ENCODE data around the gene FBXO41. TPM values are rescaled to one million over a fixed set of nuclear protein-coding genes. Genes with fewer than 3 reads are reported as not detected.

Gene FBXO41
- total and polyA plus RNA-seq, 4 donors: 0.25 to 4.7 (median 2.2) TPM

DNA sequence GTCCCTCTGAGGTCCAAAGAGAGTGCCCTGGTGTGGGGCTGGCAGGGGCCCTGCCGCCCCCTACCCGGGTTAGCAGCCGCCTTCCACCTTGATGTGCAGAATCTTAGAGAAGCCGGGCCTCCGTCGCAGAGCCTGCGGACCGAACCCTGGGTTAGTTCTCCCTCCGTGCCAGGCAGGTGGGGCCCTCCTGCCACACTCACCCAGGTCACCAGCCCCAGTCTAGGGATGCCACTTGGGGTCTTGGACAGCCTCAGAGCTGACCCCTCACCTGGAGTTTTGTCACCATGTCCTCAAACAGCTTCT, 25.4 kb downstream of the FBXO41 start:
- Histone ChIP-seq H3K27ac (ENCODE audit: low read depth in 1 of 2, low read length in 2 of 2) (no peak overlapping the region), H3K36me3 (ENCODE audit: control insufficient read depth in 1 of 2, insufficient read depth in 2 of 2, low read length in 1 of 2) (peaks cover 0 to 1% of the 10 kb centered on the region in 2 donors), H3K9me3 (ENCODE audit: control insufficient read depth, low read length) (no peaks in the 10 kb centered on the region), H3K27me3 (ENCODE audit: control insufficient read depth in 1 of 2, insufficient read depth in 2 of 2, low read length in 1 of 2) (no peaks in the 10 kb centered on the region), H3K4me3 (ENCODE audit: low read length in 2 of 2) (no peak overlapping the region), H3K4me1 (ENCODE audit: control insufficient read depth in 1 of 2, insufficient read depth in 2 of 2, low read length in 2 of 2) (no peaks in the 10 kb centered on the region)
- intact Hi-C loops (cut with DNase I): no loop called here
- WGBS, 2 donors: 96% methylated on average over 9 of the region's 9 CpGs
- DNase-seq: no peak
- no peak for ATAC-seq (ENCODE audit: low FRiP score)

DNA sequence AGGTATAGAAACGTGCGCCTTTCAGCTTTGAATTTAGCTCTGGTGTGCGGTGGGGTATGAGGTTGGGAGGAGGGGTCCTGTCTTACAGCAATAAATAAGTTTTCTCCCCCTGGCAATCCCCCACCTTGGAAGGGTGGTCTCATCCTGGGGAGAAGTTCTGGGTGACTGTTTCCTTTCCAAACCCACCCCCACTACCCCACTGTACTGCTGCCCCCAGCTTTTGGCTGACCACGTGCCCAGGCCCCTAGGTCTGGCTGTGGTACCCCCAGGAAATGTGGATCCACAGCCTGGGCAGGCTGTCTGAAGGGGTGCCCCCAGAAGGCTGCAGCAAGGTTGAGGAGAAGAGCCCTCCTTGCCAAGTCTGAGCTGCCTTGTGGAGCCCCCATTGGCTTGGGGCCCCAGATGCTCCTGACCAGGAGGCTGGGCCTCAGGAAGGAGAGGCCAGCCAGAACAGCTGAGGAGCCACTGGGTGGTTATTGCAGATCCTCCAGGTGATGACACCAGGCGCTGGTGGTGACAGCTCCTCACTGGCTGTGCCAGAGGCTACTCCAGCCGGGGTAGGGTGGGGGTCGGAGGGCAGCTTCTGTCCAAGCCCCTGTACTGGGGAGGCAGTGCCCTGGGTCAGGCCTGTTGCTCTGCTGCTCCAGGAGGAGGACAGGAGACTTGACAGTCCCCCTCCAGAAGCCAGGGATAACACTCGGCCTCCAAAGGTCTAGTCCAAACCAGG, 25.9 kb downstream of the FBXO41 start:
- no peaks in the 10 kb centered on the region for H3K4me1 ChIP-seq (ENCODE audit: control insufficient read depth in 1 of 2, insufficient read depth in 2 of 2, low read length in 2 of 2)
- ATAC-seq (ENCODE audit: low FRiP score): no peak
- no peak overlapping the region for H3K4me3 ChIP-seq (ENCODE audit: low read length in 2 of 2)
- H3K36me3 ChIP-seq (ENCODE audit: control insufficient read depth in 1 of 2, insufficient read depth in 2 of 2, low read length in 1 of 2): peaks cover 0 to 1% of the 10 kb centered on the region in 2 donors
- 84 to 88% methylated on average over 8 of the region's 8 CpGs for WGBS, 2 donors
- intact Hi-C loops (cut with DNase I): no loop called here
- no peaks in the 10 kb centered on the region for H3K27me3 ChIP-seq (ENCODE audit: control insufficient read depth in 1 of 2, insufficient read depth in 2 of 2, low read length in 1 of 2)
- DNase-seq: no peak
- H3K9me3 ChIP-seq (ENCODE audit: control insufficient read depth, low read length): no peaks in the 10 kb centered on the region
- no peak overlapping the region for H3K27ac ChIP-seq (ENCODE audit: low read depth in 1 of 2, low read length in 2 of 2)

GRCh38 chr2:73257425-73258125, 26.7 kb downstream of the FBXO41 start:
- H3K9me3 ChIP-seq (ENCODE audit: control insufficient read depth, low read length): no peaks in the 10 kb centered on the region
- H3K36me3 ChIP-seq (ENCODE audit: control insufficient read depth in 1 of 2, insufficient read depth in 2 of 2, low read length in 1 of 2): peaks cover 0 to 3% of the 10 kb centered on the region in 2 donors
- DNase-seq (peak in 1 of 2 donors; percentile 77), ATAC-seq (ENCODE audit: low FRiP score) (no peak)
- H3K27me3 ChIP-seq (ENCODE audit: control insufficient read depth in 1 of 2, insufficient read depth in 2 of 2, low read length in 1 of 2): no peaks in the 10 kb centered on the region
- no peak overlapping the region for H3K27ac ChIP-seq (ENCODE audit: low read depth in 1 of 2, low read length in 2 of 2)
- intact Hi-C loops (cut with DNase I): no loop called here
- 84 to 85% methylated on average over 10 of the region's 10 CpGs for WGBS, 2 donors
- no peak overlapping the region for H3K4me3 ChIP-seq (ENCODE audit: low read length in 2 of 2)
- H3K4me1 ChIP-seq (ENCODE audit: control insufficient read depth in 1 of 2, insufficient read depth in 2 of 2, low read length in 2 of 2): no peaks in the 10 kb centered on the region

GRCh38 chr2:73257021-73257420, 27.3 kb downstream of the FBXO41 start:
- ATAC-seq (ENCODE audit: low FRiP score): no peak
- H3K27me3 ChIP-seq (ENCODE audit: control insufficient read depth in 1 of 2, insufficient read depth in 2 of 2, low read length in 1 of 2): no peaks in the 10 kb centered on the region

DNA sequence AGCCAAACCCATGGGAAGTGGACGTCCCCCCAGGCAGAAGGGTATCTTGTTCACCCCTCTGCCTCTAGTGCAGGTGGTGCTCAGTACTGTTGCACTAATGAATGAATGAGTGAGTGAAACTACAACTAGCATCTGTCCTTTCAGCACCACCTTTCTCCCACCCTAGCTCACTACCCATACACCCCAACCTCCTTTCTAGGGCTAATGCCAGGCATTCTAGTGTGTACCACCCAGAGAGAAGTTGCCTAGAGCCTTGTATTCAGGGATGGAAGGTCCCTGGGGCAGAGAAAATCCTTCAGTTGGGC, 27.7 kb downstream of the FBXO41 start:
- Histone ChIP-seq H3K9me3 (ENCODE audit: control insufficient read depth, low read length) (no peaks in the 10 kb centered on the region), H3K27me3 (ENCODE audit: control insufficient read depth in 1 of 2, insufficient read depth in 2 of 2, low read length in 1 of 2) (no peaks in the 10 kb centered on the region), H3K4me1 (ENCODE audit: control insufficient read depth in 1 of 2, insufficient read depth in 2 of 2, low read length in 2 of 2) (no peaks in the 10 kb centered on the region), H3K4me3 (ENCODE audit: low read length in 2 of 2) (no peak overlapping the region), H3K36me3 (ENCODE audit: control insufficient read depth in 1 of 2, insufficient read depth in 2 of 2, low read length in 1 of 2) (peaks cover 0 to 6% of the 10 kb centered on the region in 2 donors), H3K27ac (ENCODE audit: low read depth in 1 of 2, low read length in 2 of 2) (no peak overlapping the region)
- intact Hi-C loops (cut with DNase I): no loop called here
- DNase-seq (no peak), ATAC-seq (ENCODE audit: low FRiP score) (no peak)
- 33 to 76% methylated on average over 1 of the region's 1 CpG for WGBS, 2 donors

More at GRCh38 chr2:73257021-73257420, 27.3 kb downstream of the FBXO41 start:
- DNase-seq: no peak
- no peak overlapping the region for H3K27ac ChIP-seq (ENCODE audit: low read depth in 1 of 2, low read length in 2 of 2)
- H3K4me1 ChIP-seq (ENCODE audit: control insufficient read depth in 1 of 2, insufficient read depth in 2 of 2, low read length in 2 of 2): no peaks in the 10 kb centered on the region
- H3K36me3 ChIP-seq (ENCODE audit: control insufficient read depth in 1 of 2, insufficient read depth in 2 of 2, low read length in 1 of 2): peaks cover 0 to 6% of the 10 kb centered on the region in 2 donors
- WGBS, 2 donors: 89% methylated on average over 2 of the region's 2 CpGs
- H3K9me3 ChIP-seq (ENCODE audit: control insufficient read depth, low read length): no peaks in the 10 kb centered on the region
- intact Hi-C loops (cut with DNase I): no loop called here
- no peak overlapping the region for H3K4me3 ChIP-seq (ENCODE audit: low read length in 2 of 2)

DNA sequence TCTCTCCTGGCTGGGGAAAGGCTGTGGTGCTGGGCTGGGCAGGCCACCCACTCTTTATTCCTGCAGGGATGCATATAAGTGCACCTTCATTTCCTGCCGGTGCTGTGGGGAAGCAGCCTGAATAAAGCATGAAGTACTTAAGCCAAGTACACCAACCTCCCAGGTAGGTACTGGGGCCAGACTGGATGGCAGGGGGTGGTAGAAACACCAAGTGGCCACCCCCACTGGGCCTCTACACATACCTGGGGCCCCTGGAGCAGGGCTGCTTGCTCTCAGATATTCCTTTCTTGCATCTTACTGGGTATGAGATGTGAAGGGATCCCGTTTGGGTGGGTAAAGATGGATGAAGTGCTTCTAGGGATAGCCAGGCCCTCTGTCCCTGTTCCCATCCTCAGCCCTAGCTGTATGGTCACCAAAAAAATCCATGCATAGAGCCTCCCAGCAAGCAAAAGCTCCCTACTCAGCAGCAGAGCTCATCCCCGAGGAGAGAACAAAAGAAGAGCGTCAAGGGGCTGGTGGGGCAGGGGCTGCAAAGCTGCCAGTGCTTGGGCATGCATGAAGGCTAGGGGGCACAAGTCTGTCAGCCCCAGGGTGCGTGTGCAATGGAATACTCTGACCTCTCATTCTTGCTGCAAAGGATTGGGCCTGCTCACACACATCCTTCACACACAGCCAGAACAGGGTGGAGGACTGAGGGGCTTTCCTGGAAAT, 28.2 kb downstream of the FBXO41 start:
- Histone ChIP-seq H3K27me3 (ENCODE audit: control insufficient read depth in 1 of 2, insufficient read depth in 2 of 2, low read length in 1 of 2) (no peaks in the 10 kb centered on the region), H3K36me3 (ENCODE audit: control insufficient read depth in 1 of 2, insufficient read depth in 2 of 2, low read length in 1 of 2) (peaks cover 0 to 6% of the 10 kb centered on the region in 2 donors), H3K9me3 (ENCODE audit: control insufficient read depth, low read length) (no peaks in the 10 kb centered on the region), H3K27ac (ENCODE audit: low read depth in 1 of 2, low read length in 2 of 2) (no peak overlapping the region), H3K4me1 (ENCODE audit: control insufficient read depth in 1 of 2, insufficient read depth in 2 of 2, low read length in 2 of 2) (no peaks in the 10 kb centered on the region), H3K4me3 (ENCODE audit: low read length in 2 of 2) (no peak overlapping the region)
- intact Hi-C loops (cut with DNase I): no loop called here
- DNase-seq: no peak
- WGBS, 2 donors: 66 to 67% methylated on average over 5 of the region's 5 CpGs
- ATAC-seq (ENCODE audit: low FRiP score): no peak

DNA sequence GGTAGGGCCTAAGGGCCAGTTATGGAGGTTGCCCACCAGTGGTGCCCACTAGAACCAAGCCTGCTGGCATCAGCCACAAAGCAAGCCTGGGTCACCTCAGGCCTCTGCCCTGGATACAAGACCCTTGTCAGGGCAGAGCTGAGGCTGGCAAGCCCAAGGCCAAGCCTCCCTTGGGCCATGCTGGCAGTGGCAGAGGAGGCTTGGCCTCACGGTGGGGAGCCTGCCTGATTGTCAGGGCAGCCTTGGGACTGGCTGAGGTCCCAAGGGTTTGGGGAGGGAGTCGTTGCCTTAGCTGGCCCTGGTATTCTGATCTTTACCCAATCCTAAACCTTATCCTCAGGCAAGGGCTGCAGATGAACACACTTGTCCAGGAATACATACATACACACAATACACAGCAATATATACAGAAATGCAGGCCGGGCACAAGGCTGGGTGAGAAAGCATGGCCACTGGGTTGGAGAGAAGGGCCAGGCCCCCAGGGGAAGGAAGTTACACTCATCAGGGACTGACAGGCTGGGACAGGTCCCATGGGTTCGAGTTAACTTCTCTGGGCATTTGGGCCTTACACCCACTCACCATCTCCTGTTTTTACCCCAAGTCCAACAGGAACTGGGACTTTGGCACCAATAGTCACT, 29.2 kb downstream of the FBXO41 start:
- H3K27me3 ChIP-seq (ENCODE audit: control insufficient read depth in 1 of 2, insufficient read depth in 2 of 2, low read length in 1 of 2): no peaks in the 10 kb centered on the region
- no peak overlapping the region for H3K27ac ChIP-seq (ENCODE audit: low read depth in 1 of 2, low read length in 2 of 2)
- intact Hi-C loops (cut with DNase I): no loop called here
- H3K36me3 ChIP-seq (ENCODE audit: control insufficient read depth in 1 of 2, insufficient read depth in 2 of 2, low read length in 1 of 2): peaks cover 4 to 8% of the 10 kb centered on the region in 2 donors
- H3K4me3 ChIP-seq (ENCODE audit: low read length in 2 of 2): no peak overlapping the region
- no peaks in the 10 kb centered on the region for H3K4me1 ChIP-seq (ENCODE audit: control insufficient read depth in 1 of 2, insufficient read depth in 2 of 2, low read length in 2 of 2)
- DNase-seq (no peak), ATAC-seq (ENCODE audit: low FRiP score) (no peak)
- 35 to 41% methylated on average over 4 of the region's 4 CpGs for WGBS, 2 donors
- no peaks in the 10 kb centered on the region for H3K9me3 ChIP-seq (ENCODE audit: control insufficient read depth, low read length)

GRCh38 chr2:73254343-73255006, 29.8 kb downstream of the FBXO41 start:
- H3K4me1 ChIP-seq (ENCODE audit: control insufficient read depth in 1 of 2, insufficient read depth in 2 of 2, low read length in 2 of 2): no peaks in the 10 kb centered on the region
- intact Hi-C loops (cut with DNase I): no loop called here
- DNase-seq (no peak), ATAC-seq (ENCODE audit: low FRiP score) (no peak)
- WGBS, 2 donors: 90% methylated on average over 7 of the region's 7 CpGs
- H3K4me3 ChIP-seq (ENCODE audit: low read length in 2 of 2): no peak overlapping the region
- no peaks in the 10 kb centered on the region for H3K27me3 ChIP-seq (ENCODE audit: control insufficient read depth in 1 of 2, insufficient read depth in 2 of 2, low read length in 1 of 2)
- no peaks in the 10 kb centered on the region for H3K9me3 ChIP-seq (ENCODE audit: control insufficient read depth, low read length)
- H3K36me3 ChIP-seq (ENCODE audit: control insufficient read depth in 1 of 2, insufficient read depth in 2 of 2, low read length in 1 of 2): peaks cover 6 to 13% of the 10 kb centered on the region in 2 donors
- H3K27ac ChIP-seq (ENCODE audit: low read depth in 1 of 2, low read length in 2 of 2): no peak overlapping the region

All from aorta (tissue), 5 donors.